Inflammatory macrophage treated with lipopolysaccharide for 4 hours (primary cell): ENCODE data around the gene KDM6B.

Source experiments
- DNase-seq: peaks from one replicate; pipeline ENCODE4 v3.0.0-alpha.2; 2020

KDM6B gene

DNA sequence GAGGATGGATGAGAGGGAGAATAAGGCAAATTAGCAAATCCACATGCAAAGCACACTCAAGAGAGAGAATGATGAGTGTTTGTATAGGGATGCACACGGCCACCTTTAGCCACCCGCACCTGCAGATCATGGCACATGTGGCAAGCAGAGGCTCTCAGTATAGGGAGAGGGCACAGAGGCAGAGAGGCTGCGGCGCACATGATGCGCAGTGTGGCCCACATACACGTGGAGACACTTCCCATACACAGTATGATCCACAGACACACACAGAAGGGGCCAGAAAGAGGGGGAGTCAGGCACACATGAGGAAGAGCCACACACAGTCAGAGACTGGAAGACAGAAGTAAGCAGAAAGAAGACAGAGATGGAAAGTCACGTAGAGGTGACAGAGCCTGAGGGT, 48.1 kb downstream of the KDM6B start:
- no peak for DNase-seq

- DNase-seq = no peak
Measured at GRCh38 chr17:7882629-7883028, 48.6 kb downstream of the KDM6B start.
